Activated T-cell treated with anti-CD3 and anti-CD28 coated beads, Interleukin-2, amount 50 U/mL, for 48 hours (primary cell): ENCODE measurements around the gene SOCS6.
"Not testable (repeated sequence)": the region's sequence is repeated elsewhere in the genome, so short reads cannot be mapped to it uniquely, and the experiment has no call there.

ENCODE experiments used
- DNase-seq, 2 experiments: peaks; one replicate each; pipeline ENCODE4 v3.0.0-alpha.2; 2020

The SOCS6 gene

DNA sequence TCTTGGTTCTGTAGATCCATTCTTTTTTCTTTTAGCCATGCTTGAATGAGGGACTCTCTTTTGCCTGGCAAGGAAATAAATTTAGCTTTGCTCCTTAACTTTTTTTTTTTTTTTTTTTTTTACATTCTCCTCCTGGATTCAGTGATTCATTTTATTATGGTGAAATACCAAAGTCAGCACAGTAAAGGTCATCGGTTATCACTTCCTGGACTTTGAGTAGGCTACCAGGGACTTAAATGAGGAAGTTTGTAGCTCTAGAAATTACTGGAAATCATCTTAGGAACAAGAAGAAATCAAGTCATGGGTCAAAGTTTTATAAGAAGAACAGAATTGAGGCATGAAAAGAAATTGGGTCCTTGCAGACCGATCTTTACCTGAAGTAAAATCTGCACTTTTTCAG, 75.0 kb downstream of the SOCS6 start:
- DNase-seq: no peak

GRCh38 chr18:70365361-70365760, 76.5 kb downstream of the SOCS6 start:
- DNase-seq: no peak

- DNase-seq: no peak
Measured at GRCh38 chr18:70366174-70366573, 77.3 kb downstream of the SOCS6 start.

DNA sequence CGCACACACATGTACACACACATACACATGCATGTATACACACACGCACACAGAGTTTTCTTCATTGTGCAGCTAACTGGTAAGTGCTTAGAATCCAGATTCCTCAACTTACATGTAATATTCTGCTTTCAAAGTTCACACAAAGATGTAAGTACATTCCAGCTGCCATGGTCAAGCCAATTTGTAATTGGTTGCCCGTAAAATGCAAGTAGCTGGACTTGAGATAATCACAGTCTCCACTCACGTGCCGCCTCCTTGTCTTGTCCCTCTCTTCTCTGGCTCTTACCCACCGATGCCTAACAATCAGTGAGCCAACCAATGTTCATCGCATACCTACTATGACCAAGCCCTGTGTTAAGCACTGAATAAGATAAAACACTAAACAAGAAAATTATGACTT, 77.8 kb downstream of the SOCS6 start:
- no peak for DNase-seq

GRCh38 chr18:70367344-70367743, 78.5 kb downstream of the SOCS6 start:
- DNase-seq: not testable (repeated sequence)

- DNase-seq: no peak
Measured at GRCh38 chr18:70368903-70369302, 80.1 kb downstream of the SOCS6 start.

GRCh38 chr18:70370762-70371733, 82.2 kb downstream of the SOCS6 start:
- DNase-seq: no peak

DNA sequence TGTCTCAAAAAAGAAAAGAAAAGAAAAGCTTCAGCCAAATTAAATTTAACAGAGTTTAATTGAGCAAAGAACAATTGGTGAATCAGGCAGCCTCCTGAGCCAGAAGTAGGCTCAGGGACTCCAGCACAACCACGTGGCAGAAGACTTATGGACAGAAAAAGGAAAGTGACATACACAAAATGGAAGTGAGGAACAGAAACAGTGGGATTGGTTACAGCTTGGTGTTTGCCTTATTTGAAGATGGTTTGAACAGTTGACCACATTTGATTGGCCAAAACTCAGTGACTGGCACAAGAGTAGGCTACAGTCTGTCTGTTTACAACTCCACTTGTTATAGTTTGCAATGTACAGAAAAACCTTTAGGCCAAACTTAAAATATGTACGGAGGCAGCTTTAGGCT, 83.1 kb downstream of the SOCS6 start:
- DNase-seq: no peak

DNA sequence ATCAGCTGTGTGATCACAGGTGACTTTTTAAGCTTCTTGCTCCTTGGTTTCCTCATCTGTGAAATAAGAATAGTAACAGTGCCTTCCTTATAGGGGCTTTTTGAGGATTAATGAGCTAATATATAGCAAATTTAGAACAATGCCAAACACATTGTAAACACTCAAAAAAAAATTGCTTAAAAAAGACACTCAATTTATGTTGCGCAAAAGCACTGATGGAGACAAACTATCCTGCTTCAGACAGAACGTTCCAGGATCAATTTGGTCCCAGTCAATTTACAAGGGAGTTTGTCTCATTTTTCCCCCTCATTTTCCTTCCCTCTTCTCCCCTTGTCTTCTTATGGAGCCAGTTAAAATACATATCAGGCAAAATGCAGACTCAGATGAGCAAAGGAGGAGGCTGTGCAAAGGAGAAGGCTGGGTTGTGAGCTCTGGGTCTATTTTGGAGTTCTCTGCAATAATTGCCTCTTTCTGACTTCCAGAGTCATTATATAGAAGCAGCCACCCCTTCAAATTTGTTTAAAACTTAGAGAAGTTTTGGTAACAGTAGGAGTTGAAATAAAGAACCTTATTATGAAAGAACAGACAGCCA, 83.7 kb downstream of the SOCS6 start:
- no peak for DNase-seq

GRCh38 chr18:70373042-70373519, 84.2 kb downstream of the SOCS6 start:
- DNase-seq: no peak

DNA sequence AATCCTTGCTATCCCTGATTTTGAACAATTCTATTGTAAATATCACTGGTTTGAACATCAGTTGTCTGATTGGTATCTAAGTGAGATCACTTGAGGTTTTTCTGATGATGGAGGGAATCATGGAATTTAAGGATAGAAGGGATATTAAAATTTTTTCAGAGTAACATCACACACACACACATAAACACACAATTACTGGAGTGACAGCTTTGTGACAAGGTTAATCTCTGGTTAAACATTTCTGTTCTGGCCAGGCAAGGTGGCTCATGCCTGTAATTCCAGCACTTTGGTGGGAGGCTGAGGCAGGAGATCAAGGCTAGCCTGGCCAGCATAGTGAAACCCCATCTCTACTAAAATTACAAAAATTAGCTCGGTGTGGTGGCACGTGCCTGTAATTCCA, 85.3 kb downstream of the SOCS6 start:
- DNase-seq: no peak

DNA sequence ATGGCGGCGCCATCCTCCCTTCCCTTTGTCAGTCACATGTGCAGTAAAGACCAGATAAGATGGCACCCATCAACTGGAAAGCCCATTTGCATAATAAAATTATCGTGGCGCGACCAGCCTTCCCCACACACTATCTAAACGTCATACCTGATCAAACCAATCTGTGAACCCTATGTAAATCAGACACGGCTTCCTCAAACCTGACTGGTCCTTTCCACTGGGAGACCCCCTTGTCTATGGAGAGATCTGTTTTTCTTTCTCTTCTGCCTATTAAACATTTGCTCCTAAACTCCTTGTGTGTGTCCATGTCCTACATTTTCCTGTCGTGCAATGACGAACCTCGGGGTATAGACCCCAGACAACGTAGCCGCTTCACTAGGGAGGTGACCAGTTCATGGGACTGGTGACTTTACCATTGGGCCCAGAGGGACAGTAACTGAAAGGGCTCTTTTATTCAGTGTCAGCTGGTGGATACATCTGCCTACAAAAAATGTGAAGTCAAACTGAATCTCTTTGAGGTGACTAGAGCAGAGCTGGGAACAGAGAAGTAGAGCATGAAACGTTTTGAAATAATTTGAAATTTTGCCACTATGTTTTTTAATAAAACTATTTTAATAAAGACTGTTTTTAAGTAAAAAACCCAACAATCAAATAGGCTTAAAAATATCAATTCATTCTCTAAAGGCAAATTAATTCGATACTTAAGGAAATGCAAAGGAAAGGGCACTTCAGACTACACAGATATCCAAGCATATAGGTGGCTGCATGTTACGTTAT, 87.5 kb downstream of the SOCS6 start:
- no peak for DNase-seq

- DNase-seq: no peak
Measured at GRCh38 chr18:70376914-70377258, 88.0 kb downstream of the SOCS6 start.

GRCh38 chr18:70377317-70377799, 88.5 kb downstream of the SOCS6 start:
- DNase-seq: no peak

DNA sequence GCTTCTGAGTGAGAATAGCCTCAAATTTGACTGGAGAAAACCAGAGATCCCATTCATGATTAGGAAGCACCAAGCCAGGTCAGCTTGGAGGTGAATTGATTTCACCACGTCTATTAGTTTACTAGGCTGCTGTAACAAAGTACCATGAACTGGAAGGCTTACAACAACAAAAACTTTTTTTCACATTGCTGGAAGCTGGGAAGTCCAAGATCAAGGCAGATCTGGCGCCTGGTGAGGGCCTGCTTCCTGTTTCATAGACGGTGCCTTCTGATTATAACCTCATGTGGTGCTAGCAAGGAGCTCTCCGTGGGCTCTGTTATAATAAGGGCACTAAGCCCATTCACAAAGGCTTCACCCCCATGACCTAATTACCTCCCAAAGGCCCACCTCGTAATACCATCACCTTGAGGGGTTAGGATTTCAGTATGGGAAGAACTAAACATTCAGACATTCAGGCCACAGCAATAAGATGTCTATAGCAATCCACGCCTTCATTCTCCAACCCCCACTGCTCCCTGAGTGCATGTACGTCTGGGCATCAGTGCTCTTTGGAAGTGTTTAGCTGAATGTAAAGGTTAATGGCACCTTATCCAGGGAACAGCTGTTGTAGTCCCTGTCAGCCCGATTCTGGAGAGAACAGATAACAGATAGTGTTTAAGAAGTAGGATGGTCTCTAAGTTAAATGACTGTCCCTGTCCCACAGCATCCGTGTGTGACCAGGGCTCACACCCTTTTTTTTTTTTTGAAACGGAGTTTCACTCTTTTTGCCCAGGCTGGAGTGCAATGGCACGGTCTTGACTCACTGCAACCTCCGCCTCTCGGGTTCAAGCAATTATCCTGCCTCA, 89.2 kb downstream of the SOCS6 start:
- DNase-seq: no peak
